Gastroesophageal sphincter (tissue), 3 donors: Measurements from ENCODE around the gene RAP1GAP.

Experiments used
- POLR2AphosphoS5 ChIP-seq: sonication (generic); formaldehyde crosslinking; IDR thresholded peaks from one replicate; pipeline ENCODE4 v1.6.1; 2017; ENCODE audit warnings: antibody characterized with exemption
- TF ChIP-seq, protein P1 (sequence below), 4 experiments: fragments of 200-600 bp in 2 of 4; fragments of 450-650 bp in 2 of 4; sonication (generic) in 1 of 4; IDR thresholded peaks; one replicate each; pipeline ENCODE4 v1.5.1; 2017 to 2019; ENCODE audit warnings: antibody characterized with exemption in 4 of 4, mild to moderate bottlenecking in 2 of 4, moderate library complexity in 2 of 4

DNA sequence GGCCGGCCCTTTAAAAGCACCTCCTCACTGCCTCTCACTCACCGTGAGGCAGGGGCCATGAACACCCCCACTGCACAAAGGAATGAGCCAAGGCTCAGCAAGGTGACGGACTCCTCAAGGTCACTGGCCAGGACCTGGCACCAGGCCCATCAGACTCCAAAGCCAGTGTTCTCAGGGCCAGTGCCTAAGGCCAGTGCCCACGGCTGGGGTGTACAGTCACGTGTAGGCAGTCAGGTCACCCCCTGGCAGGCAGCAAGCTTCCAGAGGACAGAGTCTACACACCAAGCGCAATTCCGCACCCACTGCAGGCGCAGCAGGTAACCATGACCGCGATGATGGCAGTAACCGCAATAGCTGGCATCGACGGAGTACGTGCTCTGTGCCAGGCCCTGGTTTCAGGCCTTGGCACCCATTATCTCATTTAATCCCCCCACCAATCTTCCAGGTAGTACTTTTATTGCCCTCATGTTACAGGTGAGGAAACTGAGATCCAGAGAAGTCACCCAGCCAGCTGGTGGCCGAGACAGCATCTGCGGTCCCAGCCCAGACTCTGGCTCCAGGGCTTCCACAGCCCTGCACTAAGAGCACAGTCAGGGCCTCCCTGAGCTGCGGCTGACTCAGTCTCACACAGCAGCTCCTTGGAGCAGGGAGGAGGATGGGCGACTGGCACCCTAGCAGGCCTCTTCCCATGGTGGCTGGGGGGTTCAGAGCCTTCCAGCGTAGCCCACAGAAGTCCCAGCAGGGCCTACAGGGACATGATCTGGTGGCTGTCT is 27.0 kb downstream of the RAP1GAP start:
- TF ChIP-seq, protein P1, sequence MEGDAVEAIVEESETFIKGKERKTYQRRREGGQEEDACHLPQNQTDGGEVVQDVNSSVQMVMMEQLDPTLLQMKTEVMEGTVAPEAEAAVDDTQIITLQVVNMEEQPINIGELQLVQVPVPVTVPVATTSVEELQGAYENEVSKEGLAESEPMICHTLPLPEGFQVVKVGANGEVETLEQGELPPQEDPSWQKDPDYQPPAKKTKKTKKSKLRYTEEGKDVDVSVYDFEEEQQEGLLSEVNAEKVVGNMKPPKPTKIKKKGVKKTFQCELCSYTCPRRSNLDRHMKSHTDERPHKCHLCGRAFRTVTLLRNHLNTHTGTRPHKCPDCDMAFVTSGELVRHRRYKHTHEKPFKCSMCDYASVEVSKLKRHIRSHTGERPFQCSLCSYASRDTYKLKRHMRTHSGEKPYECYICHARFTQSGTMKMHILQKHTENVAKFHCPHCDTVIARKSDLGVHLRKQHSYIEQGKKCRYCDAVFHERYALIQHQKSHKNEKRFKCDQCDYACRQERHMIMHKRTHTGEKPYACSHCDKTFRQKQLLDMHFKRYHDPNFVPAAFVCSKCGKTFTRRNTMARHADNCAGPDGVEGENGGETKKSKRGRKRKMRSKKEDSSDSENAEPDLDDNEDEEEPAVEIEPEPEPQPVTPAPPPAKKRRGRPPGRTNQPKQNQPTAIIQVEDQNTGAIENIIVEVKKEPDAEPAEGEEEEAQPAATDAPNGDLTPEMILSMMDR (IDR thresholded peaks at IDR 0.05), result no peak
- TF ChIP-seq POLR2AphosphoS5, result no peak
